ENCODE measurements around the gene DEPDC1.

DEPDC1 gene, protein sequence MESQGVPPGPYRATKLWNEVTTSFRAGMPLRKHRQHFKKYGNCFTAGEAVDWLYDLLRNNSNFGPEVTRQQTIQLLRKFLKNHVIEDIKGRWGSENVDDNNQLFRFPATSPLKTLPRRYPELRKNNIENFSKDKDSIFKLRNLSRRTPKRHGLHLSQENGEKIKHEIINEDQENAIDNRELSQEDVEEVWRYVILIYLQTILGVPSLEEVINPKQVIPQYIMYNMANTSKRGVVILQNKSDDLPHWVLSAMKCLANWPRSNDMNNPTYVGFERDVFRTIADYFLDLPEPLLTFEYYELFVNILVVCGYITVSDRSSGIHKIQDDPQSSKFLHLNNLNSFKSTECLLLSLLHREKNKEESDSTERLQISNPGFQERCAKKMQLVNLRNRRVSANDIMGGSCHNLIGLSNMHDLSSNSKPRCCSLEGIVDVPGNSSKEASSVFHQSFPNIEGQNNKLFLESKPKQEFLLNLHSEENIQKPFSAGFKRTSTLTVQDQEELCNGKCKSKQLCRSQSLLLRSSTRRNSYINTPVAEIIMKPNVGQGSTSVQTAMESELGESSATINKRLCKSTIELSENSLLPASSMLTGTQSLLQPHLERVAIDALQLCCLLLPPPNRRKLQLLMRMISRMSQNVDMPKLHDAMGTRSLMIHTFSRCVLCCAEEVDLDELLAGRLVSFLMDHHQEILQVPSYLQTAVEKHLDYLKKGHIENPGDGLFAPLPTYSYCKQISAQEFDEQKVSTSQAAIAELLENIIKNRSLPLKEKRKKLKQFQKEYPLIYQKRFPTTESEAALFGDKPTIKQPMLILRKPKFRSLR

DNA sequence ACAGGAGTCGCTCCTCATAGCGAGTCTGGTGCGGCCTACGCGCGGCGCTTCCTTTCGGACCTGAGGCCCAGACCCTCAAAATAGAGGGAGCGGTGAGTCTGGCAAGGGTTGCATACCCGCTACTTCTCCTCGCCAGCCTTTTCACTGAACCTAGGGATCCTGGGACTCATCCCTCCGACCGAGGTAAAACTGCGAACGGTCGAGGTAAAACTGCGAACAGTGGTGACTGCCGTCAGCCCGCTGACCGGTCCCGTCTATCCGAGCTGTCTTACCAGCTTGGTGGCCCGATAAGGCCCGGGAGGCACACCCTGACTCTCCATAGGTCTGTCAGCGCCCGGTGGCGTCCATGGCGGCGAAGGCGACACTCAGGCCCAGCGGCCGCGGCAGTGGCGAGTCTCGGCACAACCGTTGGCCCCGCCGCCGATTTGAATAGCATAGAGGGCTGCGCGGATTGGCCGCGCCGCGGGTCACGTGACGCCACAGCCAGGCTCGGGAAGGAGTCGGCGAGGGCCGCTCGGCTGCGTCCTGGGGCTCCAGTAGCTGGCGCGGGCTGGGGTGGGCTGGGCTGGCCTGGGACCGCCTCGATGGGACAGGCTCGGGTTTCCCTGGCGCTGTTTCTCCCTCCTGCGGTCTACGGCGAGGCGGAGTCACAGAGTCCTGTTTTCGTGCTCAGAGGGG lies at the start of gene DEPDC1:
DEPDC1 (minus strand) TSS at position 403 of the 678 bp plus-strand sequence; CDS start at position 320, 83 bp downstream.
- peak; percentile 93 for DNase-seq (ENCODE audit: low read depth)
- peak within 1 kb of the TSS; percentile 98 for H3K4me3 ChIP-seq (ENCODE audit: control insufficient read depth, low read depth, low read length)
- TF ChIP-seq, protein P1, sequence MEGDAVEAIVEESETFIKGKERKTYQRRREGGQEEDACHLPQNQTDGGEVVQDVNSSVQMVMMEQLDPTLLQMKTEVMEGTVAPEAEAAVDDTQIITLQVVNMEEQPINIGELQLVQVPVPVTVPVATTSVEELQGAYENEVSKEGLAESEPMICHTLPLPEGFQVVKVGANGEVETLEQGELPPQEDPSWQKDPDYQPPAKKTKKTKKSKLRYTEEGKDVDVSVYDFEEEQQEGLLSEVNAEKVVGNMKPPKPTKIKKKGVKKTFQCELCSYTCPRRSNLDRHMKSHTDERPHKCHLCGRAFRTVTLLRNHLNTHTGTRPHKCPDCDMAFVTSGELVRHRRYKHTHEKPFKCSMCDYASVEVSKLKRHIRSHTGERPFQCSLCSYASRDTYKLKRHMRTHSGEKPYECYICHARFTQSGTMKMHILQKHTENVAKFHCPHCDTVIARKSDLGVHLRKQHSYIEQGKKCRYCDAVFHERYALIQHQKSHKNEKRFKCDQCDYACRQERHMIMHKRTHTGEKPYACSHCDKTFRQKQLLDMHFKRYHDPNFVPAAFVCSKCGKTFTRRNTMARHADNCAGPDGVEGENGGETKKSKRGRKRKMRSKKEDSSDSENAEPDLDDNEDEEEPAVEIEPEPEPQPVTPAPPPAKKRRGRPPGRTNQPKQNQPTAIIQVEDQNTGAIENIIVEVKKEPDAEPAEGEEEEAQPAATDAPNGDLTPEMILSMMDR (conservative IDR thresholded peaks at IDR 0.05; ENCODE audit: control insufficient read depth, insufficient read depth, low read depth, low read length): no peak

DNA sequence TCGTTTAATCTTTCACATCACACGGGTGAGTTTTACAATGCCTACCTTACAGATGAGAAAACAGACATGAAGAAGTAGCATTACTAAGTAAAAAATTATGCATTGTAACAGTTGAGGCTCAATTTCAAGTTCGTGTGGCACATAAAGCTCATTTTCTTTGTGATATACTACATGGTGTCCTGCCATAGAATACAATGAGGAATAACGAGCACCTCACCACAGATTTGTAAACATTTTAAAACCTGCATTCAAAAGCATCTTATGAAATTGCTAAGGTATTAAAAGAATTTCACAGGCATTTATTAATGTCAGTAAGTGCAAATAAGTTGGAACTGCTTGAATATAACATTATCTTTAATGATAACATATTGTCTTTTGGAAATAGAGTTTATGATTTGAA lies 47.8 kb upstream of the DEPDC1 start:
- DNase-seq (ENCODE audit: low read depth): no peak
- no peak overlapping the region for H3K4me3 ChIP-seq (ENCODE audit: control insufficient read depth, low read depth, low read length)
- TF ChIP-seq, protein P1 (conservative IDR thresholded peaks at IDR 0.05; ENCODE audit: control insufficient read depth, insufficient read depth, low read depth, low read length): no peak

DNA sequence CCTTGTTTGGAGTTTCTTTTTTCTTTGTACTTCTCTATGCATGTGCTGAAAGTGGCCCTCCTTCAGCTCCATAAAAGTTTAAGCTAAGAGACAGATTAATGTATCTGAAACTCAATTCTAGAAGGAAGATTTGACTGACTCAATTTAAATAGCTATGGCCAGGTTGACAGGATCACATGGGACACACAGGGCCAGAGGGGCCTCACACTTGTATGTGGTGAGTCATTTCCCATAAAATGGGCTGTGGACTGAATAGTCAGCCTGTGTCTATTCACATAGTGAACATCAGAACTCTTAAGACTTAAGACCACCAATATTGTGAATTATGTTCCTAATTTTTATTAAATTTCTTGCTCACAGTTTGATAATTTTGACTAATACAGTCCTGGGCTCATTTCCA lies 45.7 kb upstream of the DEPDC1 start:
- DNase-seq (ENCODE audit: low read depth): peak; percentile 11
- TF ChIP-seq, protein P1 (conservative IDR thresholded peaks at IDR 0.05; ENCODE audit: control insufficient read depth, insufficient read depth, low read depth, low read length): no peak
- no peak overlapping the region for H3K4me3 ChIP-seq (ENCODE audit: control insufficient read depth, low read depth, low read length)

DNA sequence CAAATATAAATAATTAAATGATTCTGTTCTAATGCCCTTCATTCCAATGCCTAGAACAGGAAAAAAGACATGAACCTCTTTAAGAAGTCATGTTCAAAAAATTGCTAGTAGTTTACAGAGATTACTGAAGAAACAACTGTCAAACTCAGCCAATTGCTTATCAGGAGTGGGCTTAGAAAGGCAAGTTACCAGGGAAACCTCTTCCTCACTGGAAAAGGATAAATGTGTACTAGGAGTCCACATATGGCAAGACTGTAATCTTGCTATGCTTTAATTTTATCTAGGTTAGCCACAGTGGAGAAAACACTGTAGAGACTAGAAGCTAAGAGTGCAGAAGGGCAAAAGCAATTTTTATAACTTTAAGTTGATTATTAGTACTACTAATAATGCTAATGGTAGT lies 42.1 kb upstream of the DEPDC1 start:
- no peak for DNase-seq (ENCODE audit: low read depth)
- TF ChIP-seq, protein P1 (conservative IDR thresholded peaks at IDR 0.05; ENCODE audit: control insufficient read depth, insufficient read depth, low read depth, low read length): no peak

DNA sequence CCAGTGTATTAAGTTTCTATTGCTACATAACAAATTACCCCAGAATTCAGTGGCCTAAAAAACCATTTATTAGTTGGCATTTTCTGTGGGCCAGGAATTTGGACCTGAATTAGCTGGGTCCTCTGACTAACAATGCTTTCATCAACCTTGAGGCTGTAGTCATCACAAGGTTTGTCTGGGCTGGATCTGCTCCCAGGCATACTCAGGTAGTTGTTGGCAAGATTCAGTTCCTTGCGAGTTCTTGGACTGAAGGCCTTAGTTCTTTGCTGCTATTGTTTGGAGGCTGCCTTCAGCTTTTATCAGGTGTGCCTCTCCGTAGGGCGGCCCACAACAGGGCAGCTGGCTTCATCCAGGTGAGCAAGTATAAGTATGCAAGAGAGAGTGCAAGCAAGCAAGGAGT lies 31.4 kb upstream of the DEPDC1 start:
- TF ChIP-seq, protein P1 (conservative IDR thresholded peaks at IDR 0.05; ENCODE audit: control insufficient read depth, insufficient read depth, low read depth, low read length): no peak
- no peak overlapping the region for H3K4me3 ChIP-seq (ENCODE audit: control insufficient read depth, low read depth, low read length)
- no peak for DNase-seq (ENCODE audit: low read depth)

More for the DNA sequence above, 42.1 kb upstream of the DEPDC1 start:
- H3K4me3 ChIP-seq (ENCODE audit: control insufficient read depth, low read depth, low read length): no peak overlapping the region

DNA sequence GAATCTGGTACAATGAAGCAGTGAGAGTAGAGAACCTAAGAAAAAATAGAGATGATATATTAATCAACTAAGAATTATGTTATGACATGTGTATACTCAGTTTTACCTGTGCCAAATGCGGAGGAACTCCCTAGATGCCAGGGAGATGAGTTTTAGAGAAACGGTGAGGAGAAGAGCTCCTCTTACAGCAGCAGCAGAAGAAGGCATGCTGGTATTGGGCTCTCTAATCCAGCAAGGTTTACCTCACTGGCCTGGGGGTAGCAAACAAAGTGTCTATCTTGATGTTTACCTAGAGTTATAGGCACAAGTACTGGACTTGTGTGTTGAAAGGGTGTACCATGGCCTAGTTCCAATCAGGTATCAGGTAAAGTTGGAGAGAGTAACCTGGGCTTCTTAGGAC lies 28.9 kb upstream of the DEPDC1 start:
- TF ChIP-seq, protein P1 (conservative IDR thresholded peaks at IDR 0.05; ENCODE audit: control insufficient read depth, insufficient read depth, low read depth, low read length): no peak
- H3K4me3 ChIP-seq (ENCODE audit: control insufficient read depth, low read depth, low read length): no peak overlapping the region
- DNase-seq (ENCODE audit: low read depth): no peak

Data from fibroblast of mammary gland (primary cell).